HepG2 (cell line): Measurements from ENCODE around the gene LYRM4. TPM values are rescaled to one million over a fixed set of nuclear protein-coding genes. Genes with fewer than 3 reads are reported as not detected.

Experiments used
- BHLHE40 ChIP-seq: IDR thresholded peaks from 2 replicates; pipeline ENCODE4 v1.6.1; 2011; ENCODE audit warnings: low read length, improper control_type of control experiment
- CEBPB ChIP-seq: IDR thresholded peaks from 2 replicates; pipeline ENCODE4 v1.6.1; 2011; ENCODE audit warnings: low read depth, low read length, improper control_type of control experiment, borderline replicate concordance
- GABPA ChIP-seq, 2 experiments: IDR thresholded peaks; 2 replicates each; pipeline ENCODE4 v1.6.1; 2011 to 2016; ENCODE audit warnings: low read depth in 2 of 2, low read length in 1 of 2, missing biosample characterization in 1 of 2, missing genetic modification characterization in 1 of 2
- KLF6 ChIP-seq: IDR thresholded peaks from 2 replicates; pipeline ENCODE4 v1.8.0; 2016; ENCODE audit warnings: missing biosample characterization, missing genetic modification reagents
- KMT2B ChIP-seq: IDR thresholded peaks from 2 replicates; pipeline ENCODE4 v1.6.1; 2016; ENCODE audit warnings: missing genetic modification reagents, missing compliant biosample characterization
- MXI1 ChIP-seq: IDR thresholded peaks from 3 replicates; pipeline ENCODE4 v1.6.1; 2012; ENCODE audit warnings: low read depth, low read length, inconsistent platforms, borderline replicate concordance
- MYC ChIP-seq: sonication (generic); formaldehyde crosslinking; IDR thresholded peaks from 2 replicates; pipeline ENCODE4 v1.9.0; 2021; ENCODE audit warnings: missing genetic modification reagents, borderline replicate concordance
- NCOR1 ChIP-seq: fragments of 200-600 bp; sonication (generic); IDR thresholded peaks from 2 replicates; pipeline ENCODE4 v1.7.0; 2017; ENCODE audit warnings: antibody characterized with exemption, low read length, borderline replicate concordance
- NPAS2 ChIP-seq: sonication (generic); formaldehyde crosslinking; IDR thresholded peaks from 2 replicates; pipeline ENCODE4 v1.8.0; 2022; ENCODE audit warnings: mild to moderate bottlenecking, missing genetic modification reagents, borderline replicate concordance
- PPARG ChIP-seq: conservative IDR thresholded peaks from 2 replicates; pipeline ENCODE4 v1.6.1; 2016; ENCODE audit warnings: missing biosample characterization, missing genetic modification reagents
- REXO4 ChIP-seq: sonication (generic); formaldehyde crosslinking; IDR thresholded peaks from 2 replicates; pipeline ENCODE4 v1.8.0; 2022; ENCODE audit warnings: missing genetic modification reagents, mild to moderate bottlenecking, borderline replicate concordance
- SIX1 ChIP-seq: sonication (generic); formaldehyde crosslinking; IDR thresholded peaks from 2 replicates; pipeline ENCODE4 v1.4.0; 2020; ENCODE audit warnings: missing genetic modification reagents, borderline replicate concordance
- THAP11 ChIP-seq: IDR thresholded peaks from 2 replicates; pipeline ENCODE4 v1.6.1; 2016; ENCODE audit warnings: missing biosample characterization, missing genetic modification reagents
- YEATS2 ChIP-seq: sonication (generic); formaldehyde crosslinking; IDR thresholded peaks from 2 replicates; pipeline ENCODE4 v1.4.0; 2020; ENCODE audit warnings: missing genetic modification reagents, borderline replicate concordance
- ZFY ChIP-seq: sonication (generic); formaldehyde crosslinking; IDR thresholded peaks from 2 replicates; pipeline ENCODE4 v1.4.0; 2020; ENCODE audit warnings: missing genetic modification reagents
- ZNF12 ChIP-seq: sonication (generic); formaldehyde crosslinking; IDR thresholded peaks from 2 replicates; pipeline ENCODE4 v1.5.0; 2020; ENCODE audit warnings: missing genetic modification reagents
- ZNF232 ChIP-seq: sonication (generic); formaldehyde crosslinking; IDR thresholded peaks from 2 replicates; pipeline ENCODE4 v1.4.0; 2020; ENCODE audit warnings: missing genetic modification reagents, borderline replicate concordance
- ZNF383 ChIP-seq: sonication (generic); formaldehyde crosslinking; IDR thresholded peaks from 2 replicates; pipeline ENCODE4 v1.4.0; 2020; ENCODE audit warnings: missing genetic modification reagents, mild to moderate bottlenecking, borderline replicate concordance
- ZNF484 ChIP-seq: sonication (generic); formaldehyde crosslinking; IDR thresholded peaks from 2 replicates; pipeline ENCODE4 v1.5.1; 2020; ENCODE audit warnings: mild to moderate bottlenecking, low read depth, missing genetic modification reagents, borderline replicate concordance
- ZSCAN31 ChIP-seq: sonication (generic); formaldehyde crosslinking; IDR thresholded peaks from 2 replicates; pipeline ENCODE4 v1.5.0; 2020; ENCODE audit warnings: low read depth, mild to moderate bottlenecking, missing genetic modification reagents
- polyA plus RNA-seq, 8 experiments: library from polyadenylated mRNA; depleted of rRNA in 3 of 8; stranded (reverse) in 7 of 8; unstranded in 1 of 8; fragments of >200 nt; fragmentation: Illumina TruSeq in 4 of 8; extraction: Trizol in 4 of 8; gene quantifications; 2 replicates each; pipeline versions ENCODE4 v1.2.1 to v1.2.3, GENCODE V29; 2011 to 2016; ENCODE audit warnings: low read depth in 4 of 8, missing spikeins in 1 of 8, mixed read lengths in 1 of 8; ENCODE audit not compliant: insufficient read depth in 1 of 8
- total RNA-seq, 5 experiments: library from RNA; depleted of rRNA; stranded (reverse); fragments of >200 nt; fragmentation: Illumina TruSeq; extraction: Trizol; gene quantifications; 2 replicates each; pipeline ENCODE4 v1.2.3, GENCODE V29; 2016; ENCODE audit warnings: low read depth in 1 of 5
- TF ChIP-seq, protein P1 (sequence below): IDR thresholded peaks from 2 replicates; pipeline ENCODE4 v1.6.1; 2018; ENCODE audit warnings: missing genetic modification reagents, mild to moderate bottlenecking, missing compliant biosample characterization
- TF ChIP-seq, protein P2 (sequence below): IDR thresholded peaks from 2 replicates; pipeline ENCODE4 v1.4.0; 2020; ENCODE audit warnings: mild to moderate bottlenecking, missing genetic modification reagents
- TF ChIP-seq, protein P3 (sequence below): IDR thresholded peaks from 2 replicates; pipeline ENCODE4 v1.6.1; 2016; ENCODE audit warnings: low read depth

LYRM4 gene
- total and polyA plus RNA-seq, 2 of the 13 experiments (the other 11 are each of a cell fraction or from before 2014, with no cell fraction given): 64.6 to 67.5 TPM

- TF ChIP-seq ZSCAN31 (CRISPR knock-in tag) (no peak), GABPA (IDR thresholded peaks at IDR 0.05; ENCODE audit: low read depth, low read length) (no peak), GABPA (CRISPR knock-in tag; IDR thresholded peaks at IDR 0.05; ENCODE audit: low read depth) (no peak), YEATS2 (peak; percentile 54; the same call in 1 of the 2 replicates), SIX1 (CRISPR knock-in tag) (0 out of 2 replicates have a peak, but pooled peaks have one; percentile 16), NPAS2 (CRISPR knock-in tag) (no peak), CEBPB (peak; percentile 98), MYC (CRISPR knock-in tag) (peak; percentile 42; the same call in 1 of the 2 replicates), BHLHE40 (peak; percentile 69), PPARG (CRISPR knock-in tag) (peak; percentile 43; the same call in 1 of the 2 replicates), THAP11 (CRISPR knock-in tag) (0 out of 2 replicates have a peak, but pooled peaks have one; percentile 23), REXO4 (CRISPR knock-in tag) (no peak), KLF6 (CRISPR knock-in tag) (no peak), ZFY (CRISPR knock-in tag) (peak; percentile 61; the same call in 1 of the 2 replicates), KMT2B (CRISPR knock-in tag) (no peak), ZNF12 (no peak), ZNF383 (CRISPR knock-in tag) (no peak), ZNF484 (CRISPR knock-in tag) (no peak), ZNF232 (CRISPR knock-in tag) (peak; percentile 57; the same call in 1 of the 2 replicates), MXI1 (peak; percentile 81; the same call in 1 of the 3 replicates), NCOR1 (peak; percentile 87; the same call in 1 of the 2 replicates)
- TF ChIP-seq, protein P1, sequence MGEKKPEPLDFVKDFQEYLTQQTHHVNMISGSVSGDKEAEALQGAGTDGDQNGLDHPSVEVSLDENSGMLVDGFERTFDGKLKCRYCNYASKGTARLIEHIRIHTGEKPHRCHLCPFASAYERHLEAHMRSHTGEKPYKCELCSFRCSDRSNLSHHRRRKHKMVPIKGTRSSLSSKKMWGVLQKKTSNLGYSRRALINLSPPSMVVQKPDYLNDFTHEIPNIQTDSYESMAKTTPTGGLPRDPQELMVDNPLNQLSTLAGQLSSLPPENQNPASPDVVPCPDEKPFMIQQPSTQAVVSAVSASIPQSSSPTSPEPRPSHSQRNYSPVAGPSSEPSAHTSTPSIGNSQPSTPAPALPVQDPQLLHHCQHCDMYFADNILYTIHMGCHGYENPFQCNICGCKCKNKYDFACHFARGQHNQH (CRISPR knock-in tag): peak; percentile 59; the same call in 1 of the 2 replicates
- TF ChIP-seq, protein P2, sequence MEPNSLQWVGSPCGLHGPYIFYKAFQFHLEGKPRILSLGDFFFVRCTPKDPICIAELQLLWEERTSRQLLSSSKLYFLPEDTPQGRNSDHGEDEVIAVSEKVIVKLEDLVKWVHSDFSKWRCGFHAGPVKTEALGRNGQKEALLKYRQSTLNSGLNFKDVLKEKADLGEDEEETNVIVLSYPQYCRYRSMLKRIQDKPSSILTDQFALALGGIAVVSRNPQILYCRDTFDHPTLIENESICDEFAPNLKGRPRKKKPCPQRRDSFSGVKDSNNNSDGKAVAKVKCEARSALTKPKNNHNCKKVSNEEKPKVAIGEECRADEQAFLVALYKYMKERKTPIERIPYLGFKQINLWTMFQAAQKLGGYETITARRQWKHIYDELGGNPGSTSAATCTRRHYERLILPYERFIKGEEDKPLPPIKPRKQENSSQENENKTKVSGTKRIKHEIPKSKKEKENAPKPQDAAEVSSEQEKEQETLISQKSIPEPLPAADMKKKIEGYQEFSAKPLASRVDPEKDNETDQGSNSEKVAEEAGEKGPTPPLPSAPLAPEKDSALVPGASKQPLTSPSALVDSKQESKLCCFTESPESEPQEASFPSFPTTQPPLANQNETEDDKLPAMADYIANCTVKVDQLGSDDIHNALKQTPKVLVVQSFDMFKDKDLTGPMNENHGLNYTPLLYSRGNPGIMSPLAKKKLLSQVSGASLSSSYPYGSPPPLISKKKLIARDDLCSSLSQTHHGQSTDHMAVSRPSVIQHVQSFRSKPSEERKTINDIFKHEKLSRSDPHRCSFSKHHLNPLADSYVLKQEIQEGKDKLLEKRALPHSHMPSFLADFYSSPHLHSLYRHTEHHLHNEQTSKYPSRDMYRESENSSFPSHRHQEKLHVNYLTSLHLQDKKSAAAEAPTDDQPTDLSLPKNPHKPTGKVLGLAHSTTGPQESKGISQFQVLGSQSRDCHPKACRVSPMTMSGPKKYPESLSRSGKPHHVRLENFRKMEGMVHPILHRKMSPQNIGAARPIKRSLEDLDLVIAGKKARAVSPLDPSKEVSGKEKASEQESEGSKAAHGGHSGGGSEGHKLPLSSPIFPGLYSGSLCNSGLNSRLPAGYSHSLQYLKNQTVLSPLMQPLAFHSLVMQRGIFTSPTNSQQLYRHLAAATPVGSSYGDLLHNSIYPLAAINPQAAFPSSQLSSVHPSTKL (CRISPR knock-in tag): peak; percentile 87
- TF ChIP-seq, protein P3, sequence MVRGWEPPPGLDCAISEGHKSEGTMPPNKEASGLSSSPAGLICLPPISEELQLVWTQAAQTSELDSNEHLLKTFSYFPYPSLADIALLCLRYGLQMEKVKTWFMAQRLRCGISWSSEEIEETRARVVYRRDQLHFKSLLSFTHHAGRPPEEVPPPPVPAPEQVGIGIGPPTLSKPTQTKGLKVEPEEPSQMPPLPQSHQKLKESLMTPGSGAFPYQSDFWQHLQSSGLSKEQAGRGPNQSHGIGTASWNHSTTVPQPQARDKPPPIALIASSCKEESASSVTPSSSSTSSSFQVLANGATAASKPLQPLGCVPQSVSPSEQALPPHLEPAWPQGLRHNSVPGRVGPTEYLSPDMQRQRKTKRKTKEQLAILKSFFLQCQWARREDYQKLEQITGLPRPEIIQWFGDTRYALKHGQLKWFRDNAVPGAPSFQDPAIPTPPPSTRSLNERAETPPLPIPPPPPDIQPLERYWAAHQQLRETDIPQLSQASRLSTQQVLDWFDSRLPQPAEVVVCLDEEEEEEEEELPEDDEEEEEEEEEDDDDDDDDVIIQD (CRISPR knock-in tag): peak; percentile 69; the same call in 1 of the 2 replicates
Measured at GRCh38 chr6:5061152-5061551, 199.6 kb downstream of the LYRM4 start (continued).
